HG02623 (cell line): Measurements from ENCODE around the gene OSMR.
"Not testable (repeated sequence)": the region's sequence is repeated elsewhere in the genome, so short reads cannot be mapped to it uniquely, and the experiment has no call there.

Source experiments
- ATAC-seq: cut with Tn5 transposase; IDR thresholded peaks from one replicate; pipeline ENCODE4 v1.9.1; 2021; ENCODE audit warnings: moderate library complexity; ENCODE audit not compliant: unreplicated experiment

The OSMR gene

GRCh38 chr5:38830521-38831051, 15.2 kb upstream of the OSMR start:
- ATAC-seq = no peak

- ATAC-seq = no peak
These were observed 14.7 kb upstream of the OSMR start for GRCh38 chr5:38831117-38831516.

GRCh38 chr5:38831909-38832308, 13.9 kb upstream of the OSMR start:
- no peak for ATAC-seq

GRCh38 chr5:38832810-38833209, 13.0 kb upstream of the OSMR start:
- no peak for ATAC-seq

- no peak for ATAC-seq
These were observed 9.9 kb upstream of the OSMR start for GRCh38 chr5:38835887-38836286.

GRCh38 chr5:38837416-38837815, 8.4 kb upstream of the OSMR start:
- ATAC-seq = no peak

GRCh38 chr5:38837932-38838331, 7.9 kb upstream of the OSMR start:
- ATAC-seq = no peak

GRCh38 chr5:38843665-38844064, 2.1 kb upstream of the OSMR start:
- ATAC-seq = no peak

- no peak for ATAC-seq
These were observed 683 bp downstream of the OSMR start for GRCh38 chr5:38846379-38847011.

GRCh38 chr5:38847559-38848347, 1.9 kb downstream of the OSMR start:
- no peak for ATAC-seq

- ATAC-seq = no peak
These were observed 2.8 kb downstream of the OSMR start for GRCh38 chr5:38848637-38849036.

- not testable (repeated sequence) for ATAC-seq
These were observed 5.8 kb downstream of the OSMR start for GRCh38 chr5:38851640-38852039.

GRCh38 chr5:38853753-38854470, 8.1 kb downstream of the OSMR start:
- no peak for ATAC-seq

- ATAC-seq = no peak
These were observed 9.1 kb downstream of the OSMR start for GRCh38 chr5:38854907-38855306.

GRCh38 chr5:38856660-38857059, 10.8 kb downstream of the OSMR start:
- ATAC-seq = no peak

- no peak for ATAC-seq
These were observed 13.0 kb downstream of the OSMR start for GRCh38 chr5:38858839-38859238.

- not testable (repeated sequence) for ATAC-seq
These were observed 16.4 kb downstream of the OSMR start for GRCh38 chr5:38861986-38862770.

GRCh38 chr5:38866362-38867031, 20.7 kb downstream of the OSMR start:
- no peak for ATAC-seq

- ATAC-seq = no peak
These were observed 21.2 kb downstream of the OSMR start for GRCh38 chr5:38867032-38867398.

GRCh38 chr5:38867416-38867815, 21.6 kb downstream of the OSMR start:
- ATAC-seq = no peak
